Fibroblast of the aortic adventitia (primary cell): ENCODE data around the gene C19orf38. TPM values are rescaled to one million over a fixed set of nuclear protein-coding genes. Genes with fewer than 3 reads are reported as not detected.

Experiments
- DNase-seq: peaks from one replicate; pipeline ENCODE4 v3.0.0-alpha.2; 2010; ENCODE audit warnings: low read depth
- H3K4me3 ChIP-seq: 2 replicates; pipeline ENCODE4 v1.5.1; 2011; ENCODE audit warnings: low read depth, mild to moderate bottlenecking, control low read depth, low read length, moderate library complexity
- total RNA-seq: library from RNA; depleted of rRNA; stranded (reverse); fragments of >200 nt; gene quantifications from 2 replicates; pipeline ENCODE4 v1.2.3, GENCODE V29; 2012; ENCODE audit warnings: low replicate concordance
- TF ChIP-seq, protein P1 (sequence below): IDR thresholded peaks from 2 replicates; pipeline ENCODE4 v1.5.1; 2011; ENCODE audit warnings: mild to moderate bottlenecking, low read length, control low read depth, inconsistent platforms; ENCODE audit not compliant: insufficient read depth

The C19orf38 gene
- total RNA-seq, 1 donor = 0.81 TPM

DNA sequence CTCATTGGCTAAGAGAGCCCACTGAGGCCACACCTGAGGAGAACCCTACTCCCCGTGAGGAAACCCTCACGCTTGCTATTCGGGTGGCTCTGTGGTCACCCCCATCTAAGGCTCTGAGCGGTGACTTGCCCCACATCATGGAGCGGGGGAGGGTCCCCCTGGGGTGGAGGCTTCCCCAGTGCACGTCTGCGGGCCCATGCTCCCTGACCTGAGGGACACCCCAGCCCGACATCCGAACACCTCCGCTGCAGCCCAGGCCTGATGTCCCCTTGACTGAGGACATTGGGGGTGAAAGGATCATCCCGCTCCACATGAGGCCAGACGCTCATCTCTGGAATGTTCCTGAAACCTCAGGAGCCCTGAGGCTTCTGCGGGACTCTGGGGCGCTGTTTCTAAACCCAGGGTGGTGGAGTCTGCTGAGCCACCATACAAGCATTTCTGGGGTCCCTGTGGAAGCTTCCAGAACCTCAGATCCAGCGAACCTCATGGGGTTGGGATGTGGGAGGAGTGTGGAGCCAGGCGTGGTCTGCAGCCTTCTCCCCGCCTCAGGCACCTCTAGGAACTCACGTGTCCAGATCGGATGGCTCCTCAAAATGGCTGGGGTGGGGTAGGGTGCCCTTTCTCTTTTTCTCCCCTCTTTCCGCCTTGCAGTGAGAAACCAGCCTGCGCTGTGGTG lies 32.1 kb upstream of the C19orf38 start:
- DNase-seq = peak; percentile 49
- H3K4me3 ChIP-seq = peak overlapping the region; percentile 91
- TF ChIP-seq, protein P1, sequence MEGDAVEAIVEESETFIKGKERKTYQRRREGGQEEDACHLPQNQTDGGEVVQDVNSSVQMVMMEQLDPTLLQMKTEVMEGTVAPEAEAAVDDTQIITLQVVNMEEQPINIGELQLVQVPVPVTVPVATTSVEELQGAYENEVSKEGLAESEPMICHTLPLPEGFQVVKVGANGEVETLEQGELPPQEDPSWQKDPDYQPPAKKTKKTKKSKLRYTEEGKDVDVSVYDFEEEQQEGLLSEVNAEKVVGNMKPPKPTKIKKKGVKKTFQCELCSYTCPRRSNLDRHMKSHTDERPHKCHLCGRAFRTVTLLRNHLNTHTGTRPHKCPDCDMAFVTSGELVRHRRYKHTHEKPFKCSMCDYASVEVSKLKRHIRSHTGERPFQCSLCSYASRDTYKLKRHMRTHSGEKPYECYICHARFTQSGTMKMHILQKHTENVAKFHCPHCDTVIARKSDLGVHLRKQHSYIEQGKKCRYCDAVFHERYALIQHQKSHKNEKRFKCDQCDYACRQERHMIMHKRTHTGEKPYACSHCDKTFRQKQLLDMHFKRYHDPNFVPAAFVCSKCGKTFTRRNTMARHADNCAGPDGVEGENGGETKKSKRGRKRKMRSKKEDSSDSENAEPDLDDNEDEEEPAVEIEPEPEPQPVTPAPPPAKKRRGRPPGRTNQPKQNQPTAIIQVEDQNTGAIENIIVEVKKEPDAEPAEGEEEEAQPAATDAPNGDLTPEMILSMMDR = no peak

DNA sequence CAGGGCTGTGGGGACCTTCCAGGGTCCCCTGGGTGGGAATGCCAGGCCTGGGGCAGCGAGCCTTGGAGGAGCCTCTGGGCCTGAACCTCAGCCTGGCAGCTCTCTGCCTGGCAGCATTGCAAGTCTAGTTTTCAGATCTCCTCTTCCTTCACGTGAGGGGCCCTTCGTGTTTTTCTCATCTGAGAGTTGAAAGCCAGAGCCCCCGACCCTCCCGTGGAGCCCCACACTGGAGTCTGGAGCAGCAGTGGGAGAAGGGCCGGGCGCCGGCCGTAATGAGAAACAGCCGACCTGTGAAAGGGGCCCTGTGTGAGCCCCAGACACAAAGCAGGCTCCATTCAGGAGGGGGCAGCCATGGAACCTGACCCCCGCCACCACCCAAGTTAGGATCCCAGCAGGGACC lies 31.5 kb upstream of the C19orf38 start:
- DNase-seq = no peak
- TF ChIP-seq, protein P1 = no peak
- peak overlapping the region; percentile 91 for H3K4me3 ChIP-seq

DNA sequence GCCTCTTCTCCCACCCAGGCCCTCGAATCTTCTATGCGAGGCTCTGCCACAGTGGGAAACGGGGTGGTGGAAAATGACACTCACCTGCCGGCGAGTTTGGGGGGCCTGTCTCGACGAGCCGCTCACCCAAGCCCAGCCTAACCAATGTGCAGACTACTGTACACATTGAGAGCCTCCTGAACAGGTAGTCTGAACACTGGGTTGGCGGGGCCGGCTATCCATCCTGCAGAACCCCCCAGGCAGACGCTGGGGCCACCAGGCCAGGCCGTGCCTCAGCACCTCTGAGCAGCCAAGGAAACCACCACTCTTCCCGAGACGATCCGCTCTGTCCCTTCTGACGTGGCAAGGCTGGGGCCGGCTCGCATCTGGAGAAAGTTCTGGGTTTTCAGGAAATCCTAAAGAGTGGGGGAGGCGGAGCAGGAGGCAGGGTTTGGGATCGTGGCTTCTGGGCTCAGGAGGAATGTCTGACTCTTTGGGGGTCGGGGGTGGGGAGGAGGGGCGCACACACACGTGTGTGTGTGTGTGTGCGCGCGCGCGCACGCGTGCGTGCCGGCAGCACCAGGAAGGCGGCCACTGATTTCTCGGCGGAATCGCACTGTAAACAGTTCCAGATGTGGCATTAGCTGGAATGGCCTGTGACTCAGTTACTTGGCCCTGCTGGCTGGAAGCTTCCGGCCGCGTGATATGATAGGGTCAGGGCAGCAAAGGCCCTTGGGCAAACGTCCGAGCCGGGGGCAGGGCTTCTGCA lies 30.8 kb upstream of the C19orf38 start:
- TF ChIP-seq, protein P1 = no peak
- peak; percentile 96 for DNase-seq
- H3K4me3 ChIP-seq = peak overlapping the region; percentile 91

DNA sequence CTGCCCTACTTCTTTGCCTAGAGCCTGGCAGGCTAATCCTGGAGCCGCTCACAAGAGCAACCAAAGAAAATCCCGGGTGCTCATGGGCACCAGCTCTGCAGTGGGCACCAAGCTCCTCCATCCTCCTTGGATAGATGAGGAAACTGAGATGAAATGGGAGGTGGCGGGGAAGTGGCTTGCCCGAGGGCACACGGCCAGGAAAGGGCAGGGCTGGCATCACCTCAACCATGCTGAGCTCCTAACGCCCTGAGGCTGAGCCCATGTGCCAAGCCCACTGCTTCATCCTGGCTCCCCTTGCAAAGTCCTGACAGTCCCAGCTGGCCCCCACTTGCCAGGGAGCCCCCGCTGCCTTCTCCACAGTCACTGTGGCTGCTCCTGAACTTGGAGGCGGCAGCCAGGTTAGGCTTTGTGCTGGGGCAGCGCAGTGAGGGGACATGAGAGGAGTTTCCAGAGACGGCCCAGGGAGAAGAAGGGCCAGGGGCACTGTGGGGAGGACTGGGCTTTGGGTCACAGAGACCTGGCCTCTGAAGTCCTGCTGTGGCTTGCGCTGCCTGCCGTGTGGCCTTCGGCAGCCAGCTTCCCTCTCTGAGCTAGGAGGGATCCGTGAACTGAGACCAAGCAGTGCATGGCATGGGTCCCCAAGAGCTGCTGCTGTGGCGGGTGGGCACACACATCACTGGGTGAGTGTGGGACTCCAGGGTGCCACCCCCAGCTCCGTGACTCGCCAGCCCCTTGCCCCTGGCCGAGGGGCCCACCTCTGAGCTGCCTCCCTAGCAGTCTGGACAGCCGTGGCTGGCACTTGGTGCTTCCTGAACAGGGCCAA lies 29.7 kb upstream of the C19orf38 start:
- H3K4me3 ChIP-seq = no peak overlapping the region
- TF ChIP-seq, protein P1 = no peak
- DNase-seq = no peak

DNA sequence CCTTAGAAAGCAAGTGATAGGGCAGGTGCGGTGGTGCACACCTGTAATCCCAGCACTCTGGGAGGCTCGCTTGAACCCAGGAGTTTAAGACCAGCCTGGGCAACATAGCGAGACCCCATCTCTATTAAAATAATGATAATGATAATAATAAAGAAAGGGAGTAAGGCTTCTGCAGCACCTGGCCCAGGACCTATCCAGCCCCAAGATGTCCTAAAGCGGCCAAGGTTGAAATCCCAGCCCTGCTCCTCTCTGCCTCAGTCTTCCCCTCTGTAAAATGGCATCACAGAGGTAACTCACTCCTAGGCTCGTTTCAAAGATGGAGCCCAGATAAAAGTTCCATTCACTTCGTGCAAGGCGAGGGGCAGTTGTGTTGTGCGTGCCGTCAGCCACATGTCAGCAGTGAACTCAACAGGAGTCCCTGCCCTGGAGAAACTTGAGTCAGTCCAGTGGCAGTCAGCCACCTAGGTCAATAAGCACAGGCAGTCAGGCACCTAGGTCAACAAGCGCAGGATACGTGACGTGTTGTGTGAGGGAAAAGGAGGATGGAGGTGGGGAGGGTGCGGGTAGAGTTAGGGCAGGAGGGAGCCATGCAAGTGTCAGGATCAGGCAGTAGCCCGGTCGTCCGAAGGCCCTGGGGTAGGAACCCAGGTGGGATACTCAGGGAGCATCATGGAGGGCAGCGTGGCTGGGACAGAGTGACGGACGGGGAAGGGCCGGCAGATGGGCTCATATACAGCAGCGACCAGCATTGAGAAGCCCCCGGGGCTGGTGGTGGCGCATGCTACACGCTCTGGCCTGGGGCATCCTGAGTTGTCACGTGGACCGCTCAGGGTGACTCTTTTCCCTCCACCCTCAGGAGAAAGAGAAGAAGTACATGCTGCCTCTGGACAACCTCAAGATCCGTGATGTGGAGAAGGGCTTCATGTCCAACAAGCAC lies 28.8 kb upstream of the C19orf38 start:
- no peak for DNase-seq
- no peak overlapping the region for H3K4me3 ChIP-seq
- TF ChIP-seq, protein P1 = no peak

DNA sequence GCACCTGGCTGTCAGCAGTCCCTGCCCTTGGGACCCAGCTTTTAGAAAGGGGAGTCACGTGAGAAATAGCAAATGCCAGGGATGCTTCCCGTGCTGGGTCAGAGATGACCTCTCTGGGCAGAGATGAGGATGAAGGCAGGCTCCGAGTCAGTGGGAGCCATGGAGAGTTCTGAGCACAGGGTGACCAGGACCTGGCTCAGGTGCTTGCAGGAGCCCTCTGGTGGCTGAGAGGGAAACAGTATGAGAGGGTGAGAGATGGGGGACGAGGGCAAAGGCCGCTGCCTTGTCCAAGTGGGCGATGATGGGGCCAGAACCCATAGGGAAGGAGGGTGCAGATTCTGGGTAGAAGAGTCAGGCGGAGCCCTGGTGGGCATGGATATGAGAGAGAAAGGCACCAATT lies 28.0 kb upstream of the C19orf38 start:
- no peak for DNase-seq
- TF ChIP-seq, protein P1 = peak; percentile 21

More for the DNA sequence above, 28.0 kb upstream of the C19orf38 start:
- no peak overlapping the region for H3K4me3 ChIP-seq
